Right lobe of liver (tissue), 4 donors: ENCODE measurements around the gene BICC1.

Source experiments
- CTCF ChIP-seq, 4 donors: fragments of 200-600 bp in 3 of 4; fragments of 450-650 bp in 1 of 4; IDR thresholded peaks; one replicate each; pipeline versions ENCODE4 v1.5.1 to v1.8.0; 2016 to 2022; ENCODE audit warnings: antibody characterized with exemption in 4 of 4, mild to moderate bottlenecking in 2 of 4
- POLR2A ChIP-seq: fragments of 450-650 bp; IDR thresholded peaks from one replicate; pipeline ENCODE4 v1.6.1; 2017; ENCODE audit warnings: antibody characterized with exemption, mild to moderate bottlenecking
- donor health status: DM: no; HTN: no; CAD: no.
- donor health status: DM: no; HTN: no; CAD: no.
- donor health status: DM: no; HTN: yes; CAD: no.

DNA sequence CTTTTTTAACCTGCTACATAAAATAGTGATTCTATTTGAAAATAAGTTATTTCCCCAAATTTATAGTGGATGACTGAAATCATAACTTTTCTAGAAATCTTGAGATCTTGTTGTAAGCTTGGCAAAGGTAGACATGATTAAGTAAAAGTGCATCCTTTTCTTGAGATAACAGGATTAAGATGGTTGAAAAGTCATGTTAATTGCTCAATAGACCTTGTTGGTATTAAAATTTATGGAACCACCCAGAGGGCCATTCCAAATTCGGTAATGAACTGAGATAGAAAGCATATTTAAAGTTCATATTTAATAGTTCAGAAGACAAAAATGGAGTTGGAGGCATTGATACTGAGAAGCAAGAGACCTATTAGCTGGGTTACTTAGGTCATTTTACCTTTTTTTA, 139.1 kb downstream of the BICC1 start:
- TF ChIP-seq CTCF (IDR thresholded peaks at IDR 0.05) (no peak), POLR2A (no peak)
